ENCODE data around the gene PPP1R2B.
"Not testable (repeated sequence)": the region's sequence is repeated elsewhere in the genome, so short reads cannot be mapped to it uniquely, and the experiment has no call there.

The PPP1R2B gene

GRCh38 chr5:156838961-156839360 is 11.1 kb upstream of the PPP1R2B start:
- H3K4me3 Mint-ChIP-seq, result no peak overlapping the region
- no peaks in the 10 kb centered on the region for H3K9me3 Mint-ChIP-seq
- H3K27ac Mint-ChIP-seq, result no peak overlapping the region
- H3K36me3 Mint-ChIP-seq (ENCODE audit: low read depth), result no peaks in the 10 kb centered on the region
- H3K4me1 Mint-ChIP-seq, result no peaks in the 10 kb centered on the region
- ATAC-seq (no peak), DNase-seq (no peak)
- H3K27me3 Mint-ChIP-seq, result peaks cover 3% of the 10 kb centered on the region

- Mint-ChIP-seq H3K9me3 (no peaks in the 10 kb centered on the region), H3K4me3 (no peak overlapping the region), H3K27me3 (peaks cover 7% of the 10 kb centered on the region), H3K36me3 (ENCODE audit: low read depth) (no peaks in the 10 kb centered on the region), H3K27ac (no peak overlapping the region), H3K4me1 (no peaks in the 10 kb centered on the region)
- ATAC-seq (no peak), DNase-seq (no peak)
Observed at GRCh38 chr5:156841737-156842136, 8.4 kb upstream of the PPP1R2B start.

- Mint-ChIP-seq H3K27me3 (peaks cover 35% of the 10 kb centered on the region), H3K36me3 (ENCODE audit: low read depth) (peaks cover 4% of the 10 kb centered on the region), H3K4me3 (no peak overlapping the region), H3K27ac (no peak overlapping the region), H3K9me3 (peaks cover 17% of the 10 kb centered on the region), H3K4me1 (no peaks in the 10 kb centered on the region)
- DNase-seq (no peak), ATAC-seq (no peak)
Observed at GRCh38 chr5:156846914-156847313, 3.2 kb upstream of the PPP1R2B start.

- not testable (repeated sequence) for H3K4me3 Mint-ChIP-seq; H3K36me3 Mint-ChIP-seq (ENCODE audit: low read depth); ATAC-seq; DNase-seq; H3K27ac Mint-ChIP-seq; H3K4me1 Mint-ChIP-seq
- H3K27me3 Mint-ChIP-seq, result peaks cover 38% of the 10 kb centered on the region
- peaks cover 17% of the 10 kb centered on the region for H3K9me3 Mint-ChIP-seq
Observed at GRCh38 chr5:156848447-156848846, 1.6 kb upstream of the PPP1R2B start.

- Mint-ChIP-seq H3K27ac (no peak overlapping the region), H3K9me3 (peaks cover 39% of the 10 kb centered on the region), H3K27me3 (peaks cover 41% of the 10 kb centered on the region), H3K36me3 (ENCODE audit: low read depth) (peaks cover 13% of the 10 kb centered on the region), H3K4me1 (no peaks in the 10 kb centered on the region), H3K4me3 (no peak overlapping the region)
- ATAC-seq (no peak), DNase-seq (no peak)
Observed at GRCh38 chr5:156851880-156852279, 1.8 kb downstream of the PPP1R2B start.

GRCh38 chr5:156853055-156853454 is 3.0 kb downstream of the PPP1R2B start:
- peaks cover 13% of the 10 kb centered on the region for H3K36me3 Mint-ChIP-seq (ENCODE audit: low read depth)
- H3K27me3 Mint-ChIP-seq, result peaks cover 30% of the 10 kb centered on the region
- not testable (repeated sequence) for H3K4me1 Mint-ChIP-seq, H3K27ac Mint-ChIP-seq, DNase-seq, H3K4me3 Mint-ChIP-seq, ATAC-seq
- peaks cover 33% of the 10 kb centered on the region for H3K9me3 Mint-ChIP-seq

GRCh38 chr5:156865427-156865826 is 15.3 kb downstream of the PPP1R2B start:
- no peak overlapping the region for H3K27ac Mint-ChIP-seq
- no peaks in the 10 kb centered on the region for H3K36me3 Mint-ChIP-seq (ENCODE audit: low read depth)
- ATAC-seq (no peak), DNase-seq (no peak)
- H3K4me1 Mint-ChIP-seq, result peaks cover 2% of the 10 kb centered on the region
- H3K9me3 Mint-ChIP-seq, result peaks cover 7% of the 10 kb centered on the region
- H3K27me3 Mint-ChIP-seq, result no peaks in the 10 kb centered on the region
- H3K4me3 Mint-ChIP-seq, result no peak overlapping the region

GRCh38 chr5:156870498-156870839 is 20.4 kb downstream of the PPP1R2B start:
- Mint-ChIP-seq H3K4me1 (no peaks in the 10 kb centered on the region), H3K4me3 (no peak overlapping the region), H3K27me3 (no peaks in the 10 kb centered on the region), H3K27ac (no peak overlapping the region), H3K36me3 (ENCODE audit: low read depth) (no peaks in the 10 kb centered on the region), H3K9me3 (peaks cover 18% of the 10 kb centered on the region)
- ATAC-seq (no peak), DNase-seq (no peak)

- no peak overlapping the region for H3K27ac Mint-ChIP-seq
- H3K36me3 Mint-ChIP-seq (ENCODE audit: low read depth), result no peaks in the 10 kb centered on the region
- DNase-seq, result no peak
- H3K4me3 Mint-ChIP-seq, result no peak overlapping the region
- peaks cover 18% of the 10 kb centered on the region for H3K9me3 Mint-ChIP-seq
- no peak for ATAC-seq
- no peaks in the 10 kb centered on the region for H3K27me3 Mint-ChIP-seq
- no peaks in the 10 kb centered on the region for H3K4me1 Mint-ChIP-seq
Observed at GRCh38 chr5:156871212-156871611, 21.1 kb downstream of the PPP1R2B start.

- peaks cover 2% of the 10 kb centered on the region for H3K27me3 Mint-ChIP-seq
- no peaks in the 10 kb centered on the region for H3K9me3 Mint-ChIP-seq
- DNase-seq, result no peak
- no peaks in the 10 kb centered on the region for H3K4me1 Mint-ChIP-seq
- no peaks in the 10 kb centered on the region for H3K36me3 Mint-ChIP-seq (ENCODE audit: low read depth)
- H3K27ac Mint-ChIP-seq, result no peak overlapping the region
- ATAC-seq, result no peak
- H3K4me3 Mint-ChIP-seq, result no peak overlapping the region
Observed at GRCh38 chr5:156879665-156880285, 29.7 kb downstream of the PPP1R2B start.

GRCh38 chr5:156883316-156883875 is 33.3 kb downstream of the PPP1R2B start:
- Mint-ChIP-seq H3K36me3 (ENCODE audit: low read depth) (no peaks in the 10 kb centered on the region), H3K9me3 (no peaks in the 10 kb centered on the region), H3K27ac (no peak overlapping the region), H3K4me1 (no peaks in the 10 kb centered on the region), H3K27me3 (peaks cover 2% of the 10 kb centered on the region), H3K4me3 (no peak overlapping the region)
- DNase-seq (no peak), ATAC-seq (no peak)

- H3K9me3 Mint-ChIP-seq, result no peaks in the 10 kb centered on the region
- no peak overlapping the region for H3K27ac Mint-ChIP-seq
- ATAC-seq (no peak), DNase-seq (no peak)
- no peak overlapping the region for H3K4me3 Mint-ChIP-seq
- no peaks in the 10 kb centered on the region for H3K36me3 Mint-ChIP-seq (ENCODE audit: low read depth)
- no peaks in the 10 kb centered on the region for H3K27me3 Mint-ChIP-seq
- peaks cover 19% of the 10 kb centered on the region for H3K4me1 Mint-ChIP-seq
Observed at GRCh38 chr5:156888520-156888919, 38.4 kb downstream of the PPP1R2B start.

- ATAC-seq, result peak; percentile 15
- Mint-ChIP-seq H3K36me3 (ENCODE audit: low read depth) (no peaks in the 10 kb centered on the region), H3K4me3 (no peak overlapping the region), H3K27me3 (no peaks in the 10 kb centered on the region), H3K27ac (peak overlapping the region; percentile 14), H3K9me3 (no peaks in the 10 kb centered on the region), H3K4me1 (peaks cover 23% of the 10 kb centered on the region)
- DNase-seq, result no peak
Observed at GRCh38 chr5:156892223-156892622, 42.1 kb downstream of the PPP1R2B start.

- H3K27ac Mint-ChIP-seq, result no peak overlapping the region
- H3K9me3 Mint-ChIP-seq, result no peaks in the 10 kb centered on the region
- H3K4me1 Mint-ChIP-seq, result peaks cover 23% of the 10 kb centered on the region
- H3K27me3 Mint-ChIP-seq, result no peaks in the 10 kb centered on the region
- H3K36me3 Mint-ChIP-seq (ENCODE audit: low read depth), result no peaks in the 10 kb centered on the region
- no peak for DNase-seq
- ATAC-seq, result peak; percentile 52
- no peak overlapping the region for H3K4me3 Mint-ChIP-seq
Observed at GRCh38 chr5:156892864-156893263, 42.8 kb downstream of the PPP1R2B start.

- Mint-ChIP-seq H3K9me3 (no peaks in the 10 kb centered on the region), H3K27me3 (no peaks in the 10 kb centered on the region), H3K4me1 (peaks cover 23% of the 10 kb centered on the region), H3K4me3 (no peak overlapping the region), H3K36me3 (ENCODE audit: low read depth) (no peaks in the 10 kb centered on the region), H3K27ac (peak overlapping the region; percentile 34)
- ATAC-seq (no peak), DNase-seq (no peak)
Observed at GRCh38 chr5:156893517-156893916, 43.4 kb downstream of the PPP1R2B start.

GRCh38 chr5:156896546-156896945 is 46.5 kb downstream of the PPP1R2B start:
- H3K27me3 Mint-ChIP-seq, result no peaks in the 10 kb centered on the region
- peaks cover 20% of the 10 kb centered on the region for H3K4me1 Mint-ChIP-seq
- no peaks in the 10 kb centered on the region for H3K36me3 Mint-ChIP-seq (ENCODE audit: low read depth)
- ATAC-seq (no peak), DNase-seq (no peak)
- no peak overlapping the region for H3K4me3 Mint-ChIP-seq
- H3K27ac Mint-ChIP-seq, result no peak overlapping the region
- H3K9me3 Mint-ChIP-seq, result no peaks in the 10 kb centered on the region
